DOHH2 (cell line): ENCODE data around the gene CYP4B1.

Experiments used
- EZH2phosphoT487 ChIP-seq: fragments of 200-600 bp; sonication (generic); IDR thresholded peaks from 2 replicates; pipeline ENCODE4 v1.6.1; 2017; ENCODE audit warnings: borderline replicate concordance, mild to moderate bottlenecking, antibody characterized with exemption, low read length, moderate library complexity, mixed read lengths
- TF ChIP-seq, protein P1 (sequence below): fragments of 200-600 bp; sonication (generic); IDR thresholded peaks from one replicate; pipeline ENCODE4 v1.5.1; 2014; ENCODE audit warnings: antibody characterized with exemption, mild to moderate bottlenecking, low read depth, low read length; ENCODE audit not compliant: poor library complexity, severe bottlenecking

DNA sequence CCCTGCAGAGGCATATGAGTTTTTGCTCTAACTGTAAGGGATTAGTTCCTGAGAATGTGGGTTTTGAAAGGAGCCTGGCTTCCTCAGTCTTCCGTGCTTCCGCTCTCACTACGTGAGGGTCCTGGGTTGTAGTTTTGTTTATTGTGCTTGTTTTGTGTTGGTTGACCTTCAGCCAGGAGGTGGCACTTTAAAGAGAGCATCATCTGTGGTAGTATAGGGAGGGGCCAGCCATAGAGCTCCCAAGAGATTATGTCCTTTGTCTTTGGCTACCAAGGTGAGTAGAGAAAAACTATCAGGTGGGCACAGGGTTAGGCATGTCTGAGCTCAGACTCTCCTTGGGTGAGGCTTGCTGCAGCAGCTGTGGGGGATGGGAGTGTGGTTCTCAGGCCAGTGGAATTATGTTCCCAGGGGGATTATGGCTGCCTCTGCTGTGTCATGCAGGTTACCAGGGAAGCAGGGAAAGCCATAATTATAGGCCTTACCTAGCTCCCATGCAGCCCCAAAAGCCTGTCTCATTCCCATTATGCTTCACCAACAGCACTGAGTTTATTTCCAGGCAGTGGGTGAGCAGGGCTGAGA is 23.5 kb downstream of the CYP4B1 start:
- TF ChIP-seq, protein P1, sequence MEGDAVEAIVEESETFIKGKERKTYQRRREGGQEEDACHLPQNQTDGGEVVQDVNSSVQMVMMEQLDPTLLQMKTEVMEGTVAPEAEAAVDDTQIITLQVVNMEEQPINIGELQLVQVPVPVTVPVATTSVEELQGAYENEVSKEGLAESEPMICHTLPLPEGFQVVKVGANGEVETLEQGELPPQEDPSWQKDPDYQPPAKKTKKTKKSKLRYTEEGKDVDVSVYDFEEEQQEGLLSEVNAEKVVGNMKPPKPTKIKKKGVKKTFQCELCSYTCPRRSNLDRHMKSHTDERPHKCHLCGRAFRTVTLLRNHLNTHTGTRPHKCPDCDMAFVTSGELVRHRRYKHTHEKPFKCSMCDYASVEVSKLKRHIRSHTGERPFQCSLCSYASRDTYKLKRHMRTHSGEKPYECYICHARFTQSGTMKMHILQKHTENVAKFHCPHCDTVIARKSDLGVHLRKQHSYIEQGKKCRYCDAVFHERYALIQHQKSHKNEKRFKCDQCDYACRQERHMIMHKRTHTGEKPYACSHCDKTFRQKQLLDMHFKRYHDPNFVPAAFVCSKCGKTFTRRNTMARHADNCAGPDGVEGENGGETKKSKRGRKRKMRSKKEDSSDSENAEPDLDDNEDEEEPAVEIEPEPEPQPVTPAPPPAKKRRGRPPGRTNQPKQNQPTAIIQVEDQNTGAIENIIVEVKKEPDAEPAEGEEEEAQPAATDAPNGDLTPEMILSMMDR, result no peak
- TF ChIP-seq EZH2phosphoT487, result no peak
